ENCODE results near the gene TRIAP1.
"Not testable (repeated sequence)": the region's sequence is repeated elsewhere in the genome, so short reads cannot be mapped to it uniquely, and the experiment has no call there.

Gene TRIAP1

GRCh38 chr12:120468325-120468820 lies 22.2 kb upstream of the TRIAP1 start:
- DNase-seq = peak; percentile 57

- no peak for DNase-seq
Observed at GRCh38 chr12:120467439-120467838, 21.3 kb upstream of the TRIAP1 start.

- peak; percentile 46 for DNase-seq
Observed at GRCh38 chr12:120466560-120467315, 20.6 kb upstream of the TRIAP1 start.

- no peak for DNase-seq
Observed at GRCh38 chr12:120465756-120466155, 19.6 kb upstream of the TRIAP1 start.

GRCh38 chr12:120463712-120464111 lies 17.5 kb upstream of the TRIAP1 start:
- no peak for DNase-seq

- DNase-seq = no peak
Observed at GRCh38 chr12:120462099-120462640, 16.0 kb upstream of the TRIAP1 start.

- DNase-seq = no peak
Observed at GRCh38 chr12:120460157-120460556, 14.0 kb upstream of the TRIAP1 start.

GRCh38 chr12:120457133-120457532 lies 10.9 kb upstream of the TRIAP1 start:
- DNase-seq = no peak

- no peak for DNase-seq
Observed at GRCh38 chr12:120455302-120455701, 9.1 kb upstream of the TRIAP1 start.

- peak; percentile 59 for DNase-seq
Observed at GRCh38 chr12:120453977-120454376, 7.8 kb upstream of the TRIAP1 start.

- no peak for DNase-seq
Observed at GRCh38 chr12:120453060-120453750, 7.0 kb upstream of the TRIAP1 start.

- DNase-seq = not testable (repeated sequence)
Observed at GRCh38 chr12:120452524-120452923, 6.3 kb upstream of the TRIAP1 start.

- no peak for DNase-seq
Observed at GRCh38 chr12:120447992-120448391, 1.8 kb upstream of the TRIAP1 start.

GRCh38 chr12:120446844-120447178 lies 627 bp upstream of the TRIAP1 start:
- DNase-seq = not testable (repeated sequence)

- no peak for DNase-seq
Observed at GRCh38 chr12:120444676-120445075, 1.5 kb downstream of the TRIAP1 start.

GRCh38 chr12:120439646-120440247 lies 6.4 kb downstream of the TRIAP1 start:
- peak; percentile 81 for DNase-seq

GRCh38 chr12:120438495-120439198 lies 7.5 kb downstream of the TRIAP1 start:
- peak; percentile 20 for DNase-seq

- DNase-seq = peak; percentile 99
Observed at GRCh38 chr12:120437735-120438494, 8.3 kb downstream of the TRIAP1 start, which contains the start of gene COX6A1. Gene COX6A1, plus strand, starts transcription at chr12:120438113. Its CDS starts 14 bp downstream, at chr12:120438127.

GRCh38 chr12:120432772-120433525 lies 13.2 kb downstream of the TRIAP1 start:
- no peak for DNase-seq

GRCh38 chr12:120429368-120429767 lies 16.8 kb downstream of the TRIAP1 start:
- no peak for DNase-seq

GRCh38 chr12:120428597-120429229 lies 17.5 kb downstream of the TRIAP1 start:
- DNase-seq = no peak

Measured in activated CD4-positive, alpha-beta T cell treated with anti-CD3 and anti-CD28 coated beads, Interleukin-10, Interleukin-2, amounts not matched to agents 100 ng/mL and 50 ng/mL, durations not matched to agents 16 hours and 8 hours (primary cell).